ENCODE results near the gene MTHFD2L. TPM values are rescaled to one million over a fixed set of nuclear protein-coding genes. Genes with fewer than 3 reads are reported as not detected.

The MTHFD2L gene
- total and polyA plus RNA-seq, 2 of the 8 experiments (the other 6 are each of a cell fraction or from before 2014, with no cell fraction given): 5.4 to 15.0 TPM

DNA sequence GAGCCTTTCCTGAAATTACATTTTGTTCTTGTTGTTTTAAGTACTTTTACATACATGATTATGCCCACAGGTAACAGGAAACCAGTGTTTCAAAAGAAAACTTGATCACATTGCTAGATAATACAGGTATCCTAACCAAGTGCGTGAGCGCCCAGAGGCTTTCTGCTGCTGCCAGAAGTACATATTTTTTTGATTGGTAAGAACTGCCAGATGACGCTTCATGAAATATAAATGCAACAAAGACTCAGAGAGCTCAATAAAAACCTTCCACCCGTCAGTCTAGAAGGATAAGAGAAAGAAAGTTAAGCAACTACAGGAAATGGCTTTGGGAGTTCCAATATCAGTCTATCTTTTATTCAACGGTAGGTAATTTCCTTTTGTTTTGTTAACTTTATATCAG lies 150.3 kb downstream of the MTHFD2L start, which contains the start of gene EPGN:
Gene EPGN, plus strand, starts transcription at position 256 of the 400 bp plus-strand sequence. Its CDS starts 64 bp downstream, at position 320.
- Histone ChIP-seq H4K20me1 (replicated peaks in 1 of 2; ENCODE audit: control insufficient read depth in 1 of 2, insufficient read depth in 2 of 2, low read length in 2 of 2) (no peaks in the 10 kb centered on the region), H2AFZ (ENCODE audit: low read length) (no peak within 1 kb of the TSS), H3K4me2 (ENCODE audit: insufficient read depth in 1 of 2, low read depth in 2 of 2, low read length in 2 of 2) (no peak within 1 kb of the TSS), H4K5ac (ENCODE audit: insufficient read length, low read depth, low read length) (no peak within 1 kb of the TSS), H2BK5ac (ENCODE audit: low read depth, low read length) (no peak within 1 kb of the TSS), H2BK12ac (ENCODE audit: low read depth, low read length) (no peak within 1 kb of the TSS), H3K56ac (replicated peaks; ENCODE audit: insufficient read length, low read depth, low read length) (no peak within 1 kb of the TSS), H3K9me3 (ENCODE audit: insufficient read depth in 2 of 2, low read depth in 1 of 2, low read length in 1 of 2) (no peaks in the 10 kb centered on the region), H3K27ac (ENCODE audit: low read depth, low read length) (no peak within 1 kb of the TSS), H3K27me3 (replicated peaks in 1 of 4; ENCODE audit: control insufficient read depth in 3 of 4, extremely low read depth in 1 of 4, insufficient read depth in 3 of 4, low read length in 3 of 4) (no peaks in the 10 kb centered on the region), H4K91ac (replicated peaks; ENCODE audit: insufficient read length, low read length) (no peak within 1 kb of the TSS), H3K36me3 (ENCODE audit: control insufficient read depth in 2 of 4, insufficient read depth in 4 of 4, low read length in 3 of 4) (no peaks in the 10 kb centered on the region), H2BK15ac (ENCODE audit: low read length) (no peak within 1 kb of the TSS), H3K23ac (ENCODE audit: insufficient read length) (no peak within 1 kb of the TSS), H2AK5ac (ENCODE audit: low read depth, low read length) (no peak within 1 kb of the TSS), H3K9ac (replicated peaks in 1 of 4; ENCODE audit: extremely low read depth in 1 of 4, low read depth in 3 of 4, low read length in 3 of 4) (no peak within 1 kb of the TSS), H2BK120ac (replicated peaks; ENCODE audit: low read depth, low read length) (no peak within 1 kb of the TSS), H3K18ac (ENCODE audit: extremely low read depth, low read length) (no peak within 1 kb of the TSS), H3K14ac (ENCODE audit: insufficient read length) (no peak within 1 kb of the TSS), H4K8ac (ENCODE audit: extremely low read depth, insufficient read depth, low read length) (no peak within 1 kb of the TSS), H3K4me3 (ENCODE audit: extremely low read depth in 1 of 4, insufficient read depth in 2 of 4, low read depth in 3 of 4, low read length in 4 of 4) (no peak within 1 kb of the TSS), H2BK20ac (ENCODE audit: low read length) (no peak within 1 kb of the TSS), H3K4ac (replicated peaks; ENCODE audit: insufficient read length, low read depth, low read length) (no peak within 1 kb of the TSS), H3K4me1 (replicated peaks in 1 of 4; ENCODE audit: control insufficient read depth in 3 of 4, insufficient read depth in 4 of 4, low read length in 3 of 4) (no peaks in the 10 kb centered on the region), H3K23me2 (ENCODE audit: low read depth, low read length) (no peaks in the 10 kb centered on the region), H3K79me1 (ENCODE audit: low read depth, low read length) (no peaks in the 10 kb centered on the region), H3K79me2 (ENCODE audit: control insufficient read depth in 1 of 2, insufficient read depth in 2 of 2, low read length in 2 of 2) (no peaks in the 10 kb centered on the region)
- CTCF ChIA-PET (ENCODE audit: partially characterized antibody): interaction anchor here (0.7 to 2.6 kb wide), 3 partner anchors 79 to 810 kb away, joined by 3 to 17 read pairs (median 4); no protein-coding TSS in a partner anchor
- POLR2A ChIA-PET (ENCODE audit: partially characterized antibody): no interaction called here
- 88% methylated on average over 5 of the region's 5 CpGs; no CpG with 5 or more reads in 1 of the 2 experiments for WGBS, 2 experiments (ENCODE audit: extremely low coverage in 1 of 2, insufficient coverage in 1 of 2, insufficient read length in 1 of 2, insufficient replicate concordance in 2 of 2, low coverage in 1 of 2, low lambda C conversion rate in 2 of 2, missing lambda C conversion rate in 1 of 2)
- no peak for DNase-seq (ENCODE audit: low read depth in 1 of 2, low spot score in 2 of 2)
- FAIRE-seq: no peak
- TF ChIP-seq TAF1 (IDR thresholded peaks at IDR 0.05; ENCODE audit: low read depth, low read length) (no peak), YY1 (IDR thresholded peaks at IDR 0.05; ENCODE audit: low read depth, low read length) (no peak)

Data from H1 (cell line).